ENCODE data around the gene UGT2B17. TPM values are rescaled to one million over a fixed set of nuclear protein-coding genes. Genes with fewer than 3 reads are reported as not detected.

The UGT2B17 gene
- total and polyA plus RNA-seq, 2 of the 4 experiments (the other 2 are of a cell fraction), result not detected

GRCh38 chr4:68572653-68573170 lies 3.4 kb downstream of the UGT2B17 start:
- TF ChIP-seq, protein P1, sequence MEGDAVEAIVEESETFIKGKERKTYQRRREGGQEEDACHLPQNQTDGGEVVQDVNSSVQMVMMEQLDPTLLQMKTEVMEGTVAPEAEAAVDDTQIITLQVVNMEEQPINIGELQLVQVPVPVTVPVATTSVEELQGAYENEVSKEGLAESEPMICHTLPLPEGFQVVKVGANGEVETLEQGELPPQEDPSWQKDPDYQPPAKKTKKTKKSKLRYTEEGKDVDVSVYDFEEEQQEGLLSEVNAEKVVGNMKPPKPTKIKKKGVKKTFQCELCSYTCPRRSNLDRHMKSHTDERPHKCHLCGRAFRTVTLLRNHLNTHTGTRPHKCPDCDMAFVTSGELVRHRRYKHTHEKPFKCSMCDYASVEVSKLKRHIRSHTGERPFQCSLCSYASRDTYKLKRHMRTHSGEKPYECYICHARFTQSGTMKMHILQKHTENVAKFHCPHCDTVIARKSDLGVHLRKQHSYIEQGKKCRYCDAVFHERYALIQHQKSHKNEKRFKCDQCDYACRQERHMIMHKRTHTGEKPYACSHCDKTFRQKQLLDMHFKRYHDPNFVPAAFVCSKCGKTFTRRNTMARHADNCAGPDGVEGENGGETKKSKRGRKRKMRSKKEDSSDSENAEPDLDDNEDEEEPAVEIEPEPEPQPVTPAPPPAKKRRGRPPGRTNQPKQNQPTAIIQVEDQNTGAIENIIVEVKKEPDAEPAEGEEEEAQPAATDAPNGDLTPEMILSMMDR (conservative IDR thresholded peaks at IDR 0.05; ENCODE audit: low read depth, low read length), result no peak
- TF ChIP-seq USF2 (IDR thresholded peaks at IDR 0.05; ENCODE audit: low read depth, low read length) (no peak), CEBPB (IDR thresholded peaks at IDR 0.05; ENCODE audit: low read depth, low read length) (no peak), MAZ (IDR thresholded peaks at IDR 0.05; ENCODE audit: borderline replicate concordance, low read depth, low read length) (no peak), MAFK (IDR thresholded peaks at IDR 0.05; ENCODE audit: low read depth, low read length) (no peak), NFE2L2 (IDR thresholded peaks at IDR 0.05; ENCODE audit: low read depth, low read length) (no peak), BHLHE40 (IDR thresholded peaks at IDR 0.05; ENCODE audit: low read depth, low read length) (no peak), MXI1 (IDR thresholded peaks at IDR 0.05; ENCODE audit: borderline replicate concordance, low read depth, low read length) (no peak), FOS (IDR thresholded peaks at IDR 0.05; ENCODE audit: low read depth, low read length) (no peak), CHD1 (IDR thresholded peaks at IDR 0.05; ENCODE audit: low read depth, low read length) (no peak), POLR2A (IDR thresholded peaks at IDR 0.05; ENCODE audit: low read depth, low read length) (no peak), RFX5 (IDR thresholded peaks at IDR 0.05; ENCODE audit: low read depth, low read length) (no peak), SMC3 (IDR thresholded peaks at IDR 0.05; ENCODE audit: low read depth, low read length) (no peak), RCOR1 (IDR thresholded peaks at IDR 0.05; ENCODE audit: insufficient replicate concordance, low read length) (no peak), RAD21 (IDR thresholded peaks at IDR 0.05; ENCODE audit: low read length) (no peak)
- TF ChIP-seq, protein P2, sequence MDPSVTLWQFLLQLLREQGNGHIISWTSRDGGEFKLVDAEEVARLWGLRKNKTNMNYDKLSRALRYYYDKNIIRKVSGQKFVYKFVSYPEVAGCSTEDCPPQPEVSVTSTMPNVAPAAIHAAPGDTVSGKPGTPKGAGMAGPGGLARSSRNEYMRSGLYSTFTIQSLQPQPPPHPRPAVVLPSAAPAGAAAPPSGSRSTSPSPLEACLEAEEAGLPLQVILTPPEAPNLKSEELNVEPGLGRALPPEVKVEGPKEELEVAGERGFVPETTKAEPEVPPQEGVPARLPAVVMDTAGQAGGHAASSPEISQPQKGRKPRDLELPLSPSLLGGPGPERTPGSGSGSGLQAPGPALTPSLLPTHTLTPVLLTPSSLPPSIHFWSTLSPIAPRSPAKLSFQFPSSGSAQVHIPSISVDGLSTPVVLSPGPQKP (IDR thresholded peaks at IDR 0.05; ENCODE audit: borderline replicate concordance, low read depth, low read length), result no peak
- no CpG with 5 or more reads among the region's 3 CpGs for WGBS, 2 experiments (ENCODE audit: extremely low coverage in 2 of 2, insufficient read length in 1 of 2)
- no peaks in the 10 kb centered on the region for H4K20me1 ChIP-seq (ENCODE audit: insufficient read depth, low read length)
- H2BK20ac ChIP-seq (ENCODE audit: low read depth, low read length), result no peak overlapping the region
- no peak overlapping the region for H2AK5ac ChIP-seq (ENCODE audit: low read depth, low read length)
- no peak overlapping the region for H2AFZ ChIP-seq (replicated peaks; ENCODE audit: low read length, poor library complexity)
- H2BK120ac ChIP-seq (ENCODE audit: low read depth, low read length), result no peak overlapping the region
- no peak overlapping the region for H3K4me3 ChIP-seq (ENCODE audit: insufficient read depth, low read depth, low read length)
- no peak overlapping the region for H2BK5ac ChIP-seq (ENCODE audit: low read depth, low read length, poor library complexity, severe bottlenecking)
- dilution Hi-C loops (cut with HindIII; ENCODE audit: low sequenced_read_pairs, unreplicated experiment), result no loop called here
- ChIA-PET CTCF (no interaction called here), POLR2A (ENCODE audit: unreplicated experiment) (no interaction called here)
- no peaks in the 10 kb centered on the region for H3K4me1 ChIP-seq (ENCODE audit: control insufficient read depth, insufficient read depth, low read length)
- intact Hi-C loops (cut with micrococcal nuclease), result no loop called here
- no peak overlapping the region for H3K9ac ChIP-seq (ENCODE audit: low read depth, low read length)
- BruUV-seq (replicated peaks), result no TSS peak
- H3K23ac ChIP-seq (ENCODE audit: low read depth, low read length), result no peak overlapping the region
- H3K56ac ChIP-seq (ENCODE audit: extremely low read depth, insufficient read depth, low read length), result no peak overlapping the region
- no peak for DNase-seq
- no peaks in the 10 kb centered on the region for H3K9me1 ChIP-seq (ENCODE audit: insufficient read depth, low read length)
- no peak overlapping the region for H2BK15ac ChIP-seq (ENCODE audit: low read depth, low read length)
- ATAC-seq (ENCODE audit: low read depth), result no peak
- no peak overlapping the region for H3K4ac ChIP-seq (ENCODE audit: low read depth, low read length)
- no peaks in the 10 kb centered on the region for H3K36me3 ChIP-seq (ENCODE audit: control insufficient read depth, insufficient read depth, low read length)
- H3K79me1 ChIP-seq (ENCODE audit: low read depth in 1 of 2, low read length in 2 of 2), result no peaks in the 10 kb centered on the region
- H4K91ac ChIP-seq (ENCODE audit: insufficient read depth, low read depth, low read length), result no peak overlapping the region
- H3K27ac ChIP-seq (ENCODE audit: insufficient read depth, low read length), result no peak overlapping the region
- H2AK9ac ChIP-seq (replicated peaks; ENCODE audit: low read depth, low read length, poor library complexity), result no peak overlapping the region
- no peak overlapping the region for H4K8ac ChIP-seq (ENCODE audit: low read depth in 2 of 2, low read length in 2 of 2)
- no peak overlapping the region for H3K14ac ChIP-seq (replicated peaks; ENCODE audit: low read depth, low read length)
- no peak overlapping the region for H3K18ac ChIP-seq (ENCODE audit: low read depth, low read length)
- H3K27me3 ChIP-seq (ENCODE audit: control insufficient read depth, insufficient read depth, low read length), result no peaks in the 10 kb centered on the region
- H3K9me3 ChIP-seq (ENCODE audit: control insufficient read depth, insufficient read depth, low read length), result no peaks in the 10 kb centered on the region
- in situ Hi-C loops (cut with MboI; ENCODE audit: low sequenced_read_pairs), result no loop called here
- H4K5ac ChIP-seq (ENCODE audit: low read depth, low read length), result no peak overlapping the region
- no peak overlapping the region for H3K4me2 ChIP-seq (ENCODE audit: low read depth, low read length)
